ENCODE results near the gene ALDH1L1.

The ALDH1L1 gene

DNA sequence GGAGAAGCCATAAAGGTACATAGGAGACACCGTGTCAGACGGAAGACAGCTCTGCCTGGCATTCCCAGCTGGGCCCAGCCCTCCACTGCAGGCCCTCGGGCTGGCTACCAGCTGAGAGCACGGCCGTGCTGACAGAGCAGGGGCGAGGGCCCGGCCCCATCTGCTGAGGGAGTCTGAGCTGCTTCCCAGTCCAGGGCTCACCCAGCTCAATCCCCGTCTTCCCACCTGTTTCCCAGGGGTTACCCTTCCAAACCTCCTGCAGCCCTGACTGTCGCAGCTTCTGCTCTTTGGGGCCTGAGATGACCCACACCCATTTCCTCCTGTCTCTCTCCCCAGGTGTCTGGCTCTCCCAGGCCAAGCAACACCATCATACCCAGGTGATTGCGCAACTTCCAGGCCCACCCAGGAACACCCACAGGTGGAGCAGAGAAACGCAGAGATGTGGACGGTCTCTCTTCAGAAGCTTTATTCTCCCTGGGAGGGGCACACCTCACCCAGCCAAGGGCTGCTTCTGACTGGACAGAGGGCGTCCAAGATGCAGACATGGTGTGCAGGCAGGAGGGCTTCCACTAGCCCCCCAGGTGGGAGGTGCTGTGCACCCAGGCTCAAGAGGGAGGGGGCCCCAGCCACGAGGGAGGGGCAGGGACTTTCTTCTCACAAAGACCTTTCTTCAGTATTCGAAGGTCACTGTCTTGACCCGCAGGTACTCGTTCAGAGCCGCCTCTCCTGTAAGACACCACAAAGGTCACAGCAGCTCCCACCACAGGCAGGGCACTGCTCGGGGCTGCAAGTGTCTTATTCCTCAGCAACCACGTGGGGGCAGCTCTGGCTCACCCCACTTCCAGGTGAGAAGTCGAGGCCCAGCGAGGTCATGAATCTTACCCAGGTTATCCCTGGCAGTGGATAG, 77.0 kb downstream of the ALDH1L1 start:
- Histone ChIP-seq H3K4me1 (ENCODE audit: control insufficient read depth, insufficient read depth, low read length) (no peaks in the 10 kb centered on the region), H3K9me3 (ENCODE audit: control insufficient read depth, insufficient read depth, low read depth, low read length) (no peaks in the 10 kb centered on the region), H3K4me3 (ENCODE audit: low read depth, low read length) (no peak overlapping the region), H3K27ac (ENCODE audit: extremely low read depth, low read depth, low read length) (no peak overlapping the region), H3K36me3 (ENCODE audit: control insufficient read depth in 2 of 2, insufficient read depth in 1 of 2, low read length in 2 of 2) (no peaks in the 10 kb centered on the region)
- TF ChIP-seq ZNF707 (tag by site-specific recombination; IDR thresholded peaks at IDR 0.05) (no peak), ZNF26 (tag by site-specific recombination; IDR thresholded peaks at IDR 0.05) (no peak), ZBTB44 (tag by site-specific recombination; IDR thresholded peaks at IDR 0.05) (no peak), OSR2 (tag by site-specific recombination; IDR thresholded peaks at IDR 0.05) (no peak), ZNF521 (tag by site-specific recombination; IDR thresholded peaks at IDR 0.05) (no peak), WT1 (tag by site-specific recombination; IDR thresholded peaks at IDR 0.05) (no peak), ZNF658 (tag by site-specific recombination; IDR thresholded peaks at IDR 0.05) (no peak), ZNF132 (tag by site-specific recombination; IDR thresholded peaks at IDR 0.05; ENCODE audit: borderline replicate concordance) (no peak), ZNF639 (tag by site-specific recombination; IDR thresholded peaks at IDR 0.05) (no peak), ZFHX2 (tag by site-specific recombination; conservative IDR thresholded peaks at IDR 0.05) (no peak), BCL11B (tag by site-specific recombination; IDR thresholded peaks at IDR 0.05; ENCODE audit: low read depth) (no peak), ZNF311 (tag by site-specific recombination; IDR thresholded peaks at IDR 0.05; ENCODE audit: borderline replicate concordance) (no peak), ZNF423 (tag by site-specific recombination; IDR thresholded peaks at IDR 0.05) (no peak), ZNF654 (tag by site-specific recombination; IDR thresholded peaks at IDR 0.05; ENCODE audit: low read depth) (no peak), RBAK (tag by site-specific recombination; IDR thresholded peaks at IDR 0.05) (no peak), ZNF76 (tag by site-specific recombination; IDR thresholded peaks at IDR 0.05; ENCODE audit: borderline replicate concordance, low read depth) (no peak)
- TF ChIP-seq, protein P1, sequence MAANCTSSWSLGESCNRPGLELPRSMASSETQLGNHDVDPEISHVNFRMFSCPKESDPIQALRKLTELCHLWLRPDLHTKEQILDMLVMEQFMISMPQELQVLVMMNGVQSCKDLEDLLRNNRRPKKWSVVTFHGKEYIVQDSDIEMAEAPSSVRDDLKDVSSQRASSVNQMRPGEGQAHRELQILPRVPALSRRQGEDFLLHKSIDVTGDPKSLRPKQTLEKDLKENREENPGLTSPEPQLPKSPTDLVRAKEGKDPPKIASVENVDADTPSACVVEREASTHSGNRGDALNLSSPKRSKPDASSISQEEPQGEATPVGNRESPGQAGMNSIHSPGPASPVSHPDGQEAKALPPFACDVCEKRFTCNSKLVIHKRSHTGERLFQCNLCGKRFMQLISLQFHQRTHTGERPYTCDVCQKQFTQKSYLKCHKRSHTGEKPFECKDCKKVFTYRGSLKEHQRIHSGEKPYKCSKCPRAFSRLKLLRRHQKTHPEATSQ (tag by site-specific recombination; IDR thresholded peaks at IDR 0.05): no peak
- TF ChIP-seq, protein P2, sequence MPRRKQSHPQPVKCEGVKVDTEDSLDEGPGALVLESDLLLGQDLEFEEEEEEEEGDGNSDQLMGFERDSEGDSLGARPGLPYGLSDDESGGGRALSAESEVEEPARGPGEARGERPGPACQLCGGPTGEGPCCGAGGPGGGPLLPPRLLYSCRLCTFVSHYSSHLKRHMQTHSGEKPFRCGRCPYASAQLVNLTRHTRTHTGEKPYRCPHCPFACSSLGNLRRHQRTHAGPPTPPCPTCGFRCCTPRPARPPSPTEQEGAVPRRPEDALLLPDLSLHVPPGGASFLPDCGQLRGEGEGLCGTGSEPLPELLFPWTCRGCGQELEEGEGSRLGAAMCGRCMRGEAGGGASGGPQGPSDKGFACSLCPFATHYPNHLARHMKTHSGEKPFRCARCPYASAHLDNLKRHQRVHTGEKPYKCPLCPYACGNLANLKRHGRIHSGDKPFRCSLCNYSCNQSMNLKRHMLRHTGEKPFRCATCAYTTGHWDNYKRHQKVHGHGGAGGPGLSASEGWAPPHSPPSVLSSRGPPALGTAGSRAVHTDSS (tag by site-specific recombination; IDR thresholded peaks at IDR 0.05): no peak
- ChIA-PET POLR2A (no interaction called here), CTCF (no interaction called here)
